Coronary artery (tissue), 2 donors: ENCODE data around the gene XPR1.

Experiments used
- DNase-seq: peaks from one replicate; pipeline ENCODE4 v3.0.0-alpha.2; 2017; ENCODE audit warnings: low spot score
- H3K27ac ChIP-seq, 2 donors: fragments of 200-600 bp; sonication (generic); one replicate each; pipeline ENCODE4 v1.5.1; 2016 to 2019
- H3K4me3 ChIP-seq: fragments of 200-600 bp; sonication (generic); 2 replicates; pipeline ENCODE4 v1.5.1; 2016; ENCODE audit warnings: mild to moderate bottlenecking, moderate library complexity
- CTCF ChIP-seq: fragments of 200-600 bp; sonication (generic); IDR thresholded peaks from one replicate; pipeline ENCODE4 v1.5.1; 2019; ENCODE audit warnings: antibody characterized with exemption

XPR1 gene

GRCh38 chr1:180614730-180615129 is 17.1 kb upstream of the XPR1 start:
- TF ChIP-seq CTCF = no peak

GRCh38 chr1:180615493-180616290 is 16.1 kb upstream of the XPR1 start:
- no peak for TF ChIP-seq CTCF
- no peak overlapping the region for H3K27ac ChIP-seq
- DNase-seq = no peak
- no peak overlapping the region for H3K4me3 ChIP-seq

More at GRCh38 chr1:180614730-180615129, 17.1 kb upstream of the XPR1 start:
- no peak overlapping the region for H3K27ac ChIP-seq
- DNase-seq = no peak
- H3K4me3 ChIP-seq = no peak overlapping the region

GRCh38 chr1:180616439-180616838 is 15.4 kb upstream of the XPR1 start:
- no peak overlapping the region for H3K27ac ChIP-seq
- H3K4me3 ChIP-seq = no peak overlapping the region
- no peak for DNase-seq
- TF ChIP-seq CTCF = no peak

GRCh38 chr1:180617774-180618395 is 13.9 kb upstream of the XPR1 start:
- H3K4me3 ChIP-seq = no peak overlapping the region
- TF ChIP-seq CTCF = no peak
- no peak for DNase-seq
- no peak overlapping the region for H3K27ac ChIP-seq

- Histone ChIP-seq H3K4me3 (no peak overlapping the region), H3K27ac (no peak overlapping the region)
- no peak for DNase-seq
- TF ChIP-seq CTCF = no peak
Observed at GRCh38 chr1:180620581-180620980, 11.2 kb upstream of the XPR1 start.

GRCh38 chr1:180622658-180623508 is 8.9 kb upstream of the XPR1 start:
- no peak for TF ChIP-seq CTCF
- H3K27ac ChIP-seq = no peak overlapping the region
- DNase-seq = no peak
- H3K4me3 ChIP-seq = no peak overlapping the region
